Measurements from ENCODE around the gene OR6V1.

The OR6V1 gene

DNA sequence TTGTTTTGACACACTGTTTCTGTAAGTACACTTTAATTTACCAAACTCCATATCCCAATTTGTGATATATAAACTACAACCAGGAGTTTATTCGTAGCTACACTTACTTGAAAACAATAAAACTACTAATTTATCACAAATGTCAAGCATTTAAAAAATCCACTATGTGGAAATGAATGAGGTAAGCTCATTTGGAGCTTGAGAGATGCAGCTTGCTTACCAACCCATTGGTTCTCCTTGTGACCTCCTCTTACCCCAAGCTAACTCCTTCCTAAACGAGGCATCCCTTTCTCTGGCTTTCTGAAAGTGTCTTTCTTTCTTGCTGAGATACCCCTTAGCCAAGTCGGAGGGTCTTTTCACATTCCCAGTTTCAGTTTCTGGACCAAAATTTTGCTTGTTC is 2.5 kb downstream of the OR6V1 start:
- no peak overlapping the region for H3K4me3 ChIP-seq (replicated peaks; ENCODE audit: low read depth, low read length)
- no peaks in the 10 kb centered on the region; the same call in 1 of the 2 replicates for H3K27me3 ChIP-seq (replicated peaks; ENCODE audit: control insufficient read depth, insufficient read depth, low read length)
- TF ChIP-seq, protein P1, sequence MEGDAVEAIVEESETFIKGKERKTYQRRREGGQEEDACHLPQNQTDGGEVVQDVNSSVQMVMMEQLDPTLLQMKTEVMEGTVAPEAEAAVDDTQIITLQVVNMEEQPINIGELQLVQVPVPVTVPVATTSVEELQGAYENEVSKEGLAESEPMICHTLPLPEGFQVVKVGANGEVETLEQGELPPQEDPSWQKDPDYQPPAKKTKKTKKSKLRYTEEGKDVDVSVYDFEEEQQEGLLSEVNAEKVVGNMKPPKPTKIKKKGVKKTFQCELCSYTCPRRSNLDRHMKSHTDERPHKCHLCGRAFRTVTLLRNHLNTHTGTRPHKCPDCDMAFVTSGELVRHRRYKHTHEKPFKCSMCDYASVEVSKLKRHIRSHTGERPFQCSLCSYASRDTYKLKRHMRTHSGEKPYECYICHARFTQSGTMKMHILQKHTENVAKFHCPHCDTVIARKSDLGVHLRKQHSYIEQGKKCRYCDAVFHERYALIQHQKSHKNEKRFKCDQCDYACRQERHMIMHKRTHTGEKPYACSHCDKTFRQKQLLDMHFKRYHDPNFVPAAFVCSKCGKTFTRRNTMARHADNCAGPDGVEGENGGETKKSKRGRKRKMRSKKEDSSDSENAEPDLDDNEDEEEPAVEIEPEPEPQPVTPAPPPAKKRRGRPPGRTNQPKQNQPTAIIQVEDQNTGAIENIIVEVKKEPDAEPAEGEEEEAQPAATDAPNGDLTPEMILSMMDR (IDR thresholded peaks at IDR 0.05; ENCODE audit: insufficient read depth, low read length, poor library complexity, severe bottlenecking), result no peak
- no peaks in the 10 kb centered on the region for H3K36me3 ChIP-seq (ENCODE audit: control insufficient read depth, insufficient read depth, low read length)
- DNase-seq (ENCODE audit: extremely low read depth, insufficient read length), result no peak

DNA sequence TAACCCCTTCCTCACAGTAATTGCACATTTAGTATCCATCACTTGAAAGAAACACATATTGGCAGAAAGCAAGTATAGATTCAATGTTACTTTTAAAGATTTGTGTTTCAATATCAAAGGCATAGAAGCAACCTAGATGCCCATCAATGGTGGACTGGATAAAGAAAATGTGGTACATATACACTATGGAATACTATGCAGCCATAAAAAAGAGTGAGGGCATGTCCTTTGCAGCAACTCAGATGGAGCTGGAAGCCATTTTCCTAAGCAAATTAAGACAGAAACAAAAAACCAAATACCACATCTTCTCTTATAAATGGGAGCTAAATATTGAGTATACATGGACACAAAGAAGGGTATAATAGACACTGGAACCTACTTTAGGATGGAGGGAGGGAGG is 3.6 kb downstream of the OR6V1 start:
- Histone ChIP-seq H3K27me3 (replicated peaks; ENCODE audit: control insufficient read depth, insufficient read depth, low read length) (no peaks in the 10 kb centered on the region; the same call in 1 of the 2 replicates), H3K36me3 (ENCODE audit: control insufficient read depth, insufficient read depth, low read length) (no peaks in the 10 kb centered on the region), H3K4me3 (replicated peaks; ENCODE audit: low read depth, low read length) (no peak overlapping the region)
- TF ChIP-seq, protein P1 (IDR thresholded peaks at IDR 0.05; ENCODE audit: insufficient read depth, low read length, poor library complexity, severe bottlenecking), result no peak
- DNase-seq (ENCODE audit: extremely low read depth, insufficient read length), result no peak

GRCh38 chr7:143063741-143064140 is 11.6 kb downstream of the OR6V1 start:
- Histone ChIP-seq H3K27me3 (replicated peaks; ENCODE audit: control insufficient read depth, insufficient read depth, low read length) (no peaks in the 10 kb centered on the region), H3K4me3 (replicated peaks; ENCODE audit: low read depth, low read length) (no peak overlapping the region), H3K36me3 (ENCODE audit: control insufficient read depth, insufficient read depth, low read length) (no peaks in the 10 kb centered on the region)
- DNase-seq (ENCODE audit: extremely low read depth, insufficient read length), result no peak
- TF ChIP-seq, protein P1 (IDR thresholded peaks at IDR 0.05; ENCODE audit: insufficient read depth, low read length, poor library complexity, severe bottlenecking), result no peak

DNA sequence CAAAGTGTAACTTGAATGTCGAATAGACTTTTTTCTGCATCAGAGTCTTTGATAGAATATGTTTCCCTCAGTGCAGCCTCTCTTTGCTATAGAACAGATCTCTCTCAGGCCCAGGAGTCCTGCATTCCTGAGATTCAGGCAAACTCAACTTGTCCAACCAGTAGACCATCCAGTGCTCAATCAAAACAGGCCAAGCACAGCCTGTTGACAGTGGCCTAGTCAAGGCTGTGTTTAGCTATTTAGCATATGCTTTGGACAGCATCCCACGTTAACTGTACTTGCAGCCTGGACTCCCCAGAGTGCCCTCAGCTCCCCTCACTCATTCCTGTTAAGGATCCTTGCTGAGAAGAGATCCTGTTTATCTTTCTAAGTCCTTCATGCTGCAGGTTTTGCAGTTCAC is 16.3 kb downstream of the OR6V1 start:
- TF ChIP-seq, protein P1 (IDR thresholded peaks at IDR 0.05; ENCODE audit: insufficient read depth, low read length, poor library complexity, severe bottlenecking), result no peak
- Histone ChIP-seq H3K4me3 (replicated peaks; ENCODE audit: low read depth, low read length) (no peak overlapping the region), H3K27me3 (replicated peaks; ENCODE audit: control insufficient read depth, insufficient read depth, low read length) (no peaks in the 10 kb centered on the region; the same call in 1 of the 2 replicates), H3K36me3 (ENCODE audit: control insufficient read depth, insufficient read depth, low read length) (no peaks in the 10 kb centered on the region)
- DNase-seq (ENCODE audit: extremely low read depth, insufficient read length), result no peak

- no peak for DNase-seq (ENCODE audit: extremely low read depth, insufficient read length)
- no peak overlapping the region for H3K4me3 ChIP-seq (replicated peaks; ENCODE audit: low read depth, low read length)
- TF ChIP-seq, protein P1 (IDR thresholded peaks at IDR 0.05; ENCODE audit: insufficient read depth, low read length, poor library complexity, severe bottlenecking), result no peak
- no peaks in the 10 kb centered on the region; the same call in 1 of the 2 replicates for H3K27me3 ChIP-seq (replicated peaks; ENCODE audit: control insufficient read depth, insufficient read depth, low read length)
- H3K36me3 ChIP-seq (ENCODE audit: control insufficient read depth, insufficient read depth, low read length), result no peaks in the 10 kb centered on the region
Measured at GRCh38 chr7:143069912-143070500, 17.9 kb downstream of the OR6V1 start.

DNA sequence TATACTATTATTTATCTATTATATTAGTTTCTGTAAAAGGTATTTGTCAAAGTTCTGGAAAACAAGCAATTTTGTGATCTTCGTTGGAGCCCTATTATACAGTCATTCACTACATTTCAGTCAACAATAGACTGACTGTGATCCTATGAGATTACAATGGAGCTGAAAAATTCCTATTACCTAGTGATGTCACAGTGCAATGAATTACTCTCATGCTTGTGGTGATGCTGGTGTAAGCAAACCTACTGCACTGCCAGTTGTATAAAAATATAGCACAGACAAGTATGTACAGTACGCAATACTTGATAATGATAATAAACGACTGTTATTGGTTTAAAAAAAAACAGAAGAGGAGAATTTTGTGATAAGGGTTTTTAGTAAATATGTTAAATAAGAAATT is 21.4 kb downstream of the OR6V1 start:
- TF ChIP-seq, protein P1 (IDR thresholded peaks at IDR 0.05; ENCODE audit: insufficient read depth, low read length, poor library complexity, severe bottlenecking), result no peak
- Histone ChIP-seq H3K36me3 (ENCODE audit: control insufficient read depth, insufficient read depth, low read length) (no peaks in the 10 kb centered on the region), H3K27me3 (replicated peaks; ENCODE audit: control insufficient read depth, insufficient read depth, low read length) (no peaks in the 10 kb centered on the region; the same call in none of the 2 replicates), H3K4me3 (replicated peaks; ENCODE audit: low read depth, low read length) (no peak overlapping the region)
- DNase-seq (ENCODE audit: extremely low read depth, insufficient read length), result no peak
